HG02970 (cell line): Measurements from ENCODE around the gene IGFALS.

ENCODE experiments used
- ATAC-seq: cut with Tn5 transposase; IDR thresholded peaks from one replicate; pipeline ENCODE4 v1.9.1; 2021; ENCODE audit warnings: mild to moderate bottlenecking, moderate library complexity, moderate number of reproducible peaks; ENCODE audit not compliant: unreplicated experiment, low FRiP score

IGFALS gene

DNA sequence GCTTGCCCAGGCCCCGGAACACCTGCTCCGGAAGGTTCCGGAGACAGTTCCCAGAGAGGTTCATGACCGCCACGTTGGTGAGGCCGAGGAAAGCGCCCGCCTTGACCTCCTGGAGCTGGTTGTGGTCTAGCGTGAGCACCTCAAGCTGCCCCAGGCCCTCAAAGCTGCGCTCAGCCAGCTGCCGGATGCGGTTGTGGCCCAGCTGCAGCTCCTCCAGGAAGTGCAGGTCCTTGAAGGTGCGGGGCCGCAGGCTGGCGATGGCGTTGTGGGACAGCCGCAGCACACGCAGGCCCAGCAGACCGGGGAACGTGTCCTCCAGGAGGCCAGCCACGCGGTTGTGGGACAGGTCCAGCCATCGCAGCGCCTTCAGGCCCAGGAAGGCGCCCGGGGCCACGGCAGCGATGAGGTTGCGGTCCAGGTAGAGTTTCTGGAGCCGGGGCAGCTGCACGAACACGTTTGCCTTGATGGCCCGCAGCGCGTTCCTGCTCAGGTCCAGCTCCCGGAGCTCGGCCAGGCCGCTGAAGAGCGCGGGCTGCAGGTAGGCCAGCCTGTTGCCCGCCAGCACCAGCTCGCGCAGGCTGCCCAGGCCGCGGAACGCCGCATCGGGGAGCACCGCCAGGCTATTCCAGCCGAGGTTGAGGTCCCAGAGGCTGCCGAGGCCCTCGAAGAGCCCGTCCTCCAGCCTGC is 2.1 kb downstream of the IGFALS start:
- no peak for ATAC-seq

DNA sequence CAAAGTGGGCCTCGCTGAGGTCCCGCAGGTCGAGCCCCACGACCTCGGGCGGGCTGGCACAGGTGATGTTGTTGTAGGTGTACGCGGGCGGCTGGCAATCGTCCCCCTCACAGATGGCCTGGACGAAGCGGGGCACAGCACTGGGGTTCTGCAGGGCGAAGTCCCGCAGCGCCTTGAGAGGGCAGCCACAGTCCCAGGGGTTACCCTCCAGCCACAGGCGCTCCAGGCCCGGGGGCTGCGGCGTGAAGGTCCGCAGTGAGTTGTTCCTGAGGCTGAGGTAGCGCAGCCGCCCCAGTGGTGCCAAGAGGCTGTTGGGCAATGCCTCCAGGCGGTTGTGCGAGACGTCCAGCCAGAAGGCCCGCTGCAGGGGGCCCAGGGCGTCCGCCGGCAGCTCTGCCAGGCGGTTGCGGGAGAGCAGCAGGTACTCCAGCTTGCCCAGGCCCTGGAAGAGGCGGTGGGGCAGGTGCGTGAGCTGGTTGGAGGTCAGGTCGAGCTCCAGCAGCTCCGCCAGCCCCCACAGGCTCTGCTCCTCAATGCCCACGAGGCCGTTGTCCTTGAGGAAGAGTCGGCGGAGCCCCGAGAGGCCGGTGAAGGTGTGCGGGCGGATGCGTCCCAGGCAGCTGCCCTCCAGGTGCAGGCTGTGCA is 2.8 kb downstream of the IGFALS start:
- ATAC-seq = no peak

DNA sequence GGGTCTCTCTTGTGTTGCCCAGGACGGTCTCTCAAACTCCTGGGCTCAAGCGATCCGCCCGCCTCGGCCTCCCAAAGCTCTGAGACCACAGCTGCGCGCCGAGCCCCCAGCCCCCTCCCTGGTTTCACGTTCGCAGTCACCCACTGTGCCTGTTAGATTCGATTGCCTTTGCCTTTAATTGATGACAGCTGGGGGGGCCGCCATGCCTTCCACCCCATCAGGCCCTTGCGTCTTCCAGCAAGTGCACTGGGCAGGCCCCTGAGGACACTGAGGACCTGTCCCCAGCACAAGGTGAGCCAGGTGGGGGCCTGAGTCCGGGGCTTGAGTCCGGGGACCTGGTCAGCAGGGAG is 3.3 kb downstream of the IGFALS start:
- no peak for ATAC-seq

DNA sequence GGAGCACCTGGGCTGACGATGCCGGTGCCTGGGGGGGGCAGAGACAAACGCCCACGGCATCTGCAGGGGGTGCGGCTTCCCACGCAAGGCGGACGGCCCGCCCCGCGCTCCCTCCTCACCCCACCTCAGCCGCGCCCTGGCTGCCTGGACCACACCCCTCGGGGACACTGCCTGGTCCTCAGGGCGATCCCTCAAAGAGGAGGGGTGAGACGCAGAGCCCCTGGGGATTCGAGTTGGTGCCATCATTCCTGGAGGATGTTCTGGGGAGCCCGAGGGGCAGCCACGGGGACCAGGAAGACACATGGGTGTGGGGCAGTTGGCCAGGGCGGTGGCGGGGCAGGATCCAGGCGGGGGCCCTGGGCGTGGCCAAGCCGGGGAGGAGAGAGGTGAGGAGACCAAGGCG is 3.9 kb downstream of the IGFALS start:
- no peak for ATAC-seq

DNA sequence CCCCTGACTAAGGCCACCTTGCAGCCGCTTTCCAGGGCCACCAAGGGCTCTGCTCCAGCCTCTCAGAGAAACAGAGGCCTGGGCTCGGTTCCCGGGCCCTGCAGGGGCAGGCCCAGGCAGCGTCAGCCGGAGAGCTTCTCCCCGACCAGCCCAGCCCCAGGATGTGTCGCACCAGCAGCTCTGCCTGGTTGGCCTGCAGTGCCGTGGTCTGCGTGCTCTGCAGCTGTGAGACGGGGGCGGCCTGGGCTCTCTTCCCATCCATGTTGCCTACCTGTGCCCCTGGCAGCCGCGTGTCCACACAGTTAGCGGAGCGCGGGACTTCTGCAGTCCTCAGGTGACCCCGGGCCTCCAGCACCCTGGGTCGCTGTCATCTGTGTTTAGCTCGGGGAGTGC is 4.8 kb downstream of the IGFALS start:
- ATAC-seq = no peak

DNA sequence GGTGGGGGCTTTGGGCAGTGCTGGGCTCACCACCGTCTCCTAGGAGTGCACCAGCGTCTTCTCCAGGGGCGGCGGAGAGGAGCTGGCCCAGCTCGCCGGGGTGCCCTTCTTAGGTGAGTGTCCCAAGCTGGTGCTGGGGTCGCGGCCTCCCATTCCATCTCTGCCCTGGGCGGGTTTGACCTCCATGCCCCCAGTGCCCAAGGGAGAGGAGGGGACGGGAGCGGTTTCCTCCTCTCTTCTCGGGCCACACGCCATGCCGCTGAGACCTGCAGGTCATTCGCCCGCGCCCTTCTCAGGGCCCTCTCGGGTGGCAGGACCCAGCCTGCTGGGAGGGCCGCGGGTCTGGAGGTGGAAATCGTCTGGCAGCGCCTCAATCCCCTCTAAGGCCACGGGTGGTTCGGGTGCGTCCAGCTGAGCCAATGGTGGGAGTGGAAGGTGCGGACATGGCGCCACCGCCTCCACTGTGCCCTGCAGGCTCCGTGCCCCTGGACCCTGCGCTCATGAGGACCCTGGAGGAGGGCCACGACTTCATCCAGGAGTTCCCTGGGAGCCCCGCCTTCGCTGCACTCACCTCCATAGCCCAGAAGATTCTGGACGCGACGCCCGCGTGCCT is 5.3 kb downstream of the IGFALS start:
- no peak for ATAC-seq

DNA sequence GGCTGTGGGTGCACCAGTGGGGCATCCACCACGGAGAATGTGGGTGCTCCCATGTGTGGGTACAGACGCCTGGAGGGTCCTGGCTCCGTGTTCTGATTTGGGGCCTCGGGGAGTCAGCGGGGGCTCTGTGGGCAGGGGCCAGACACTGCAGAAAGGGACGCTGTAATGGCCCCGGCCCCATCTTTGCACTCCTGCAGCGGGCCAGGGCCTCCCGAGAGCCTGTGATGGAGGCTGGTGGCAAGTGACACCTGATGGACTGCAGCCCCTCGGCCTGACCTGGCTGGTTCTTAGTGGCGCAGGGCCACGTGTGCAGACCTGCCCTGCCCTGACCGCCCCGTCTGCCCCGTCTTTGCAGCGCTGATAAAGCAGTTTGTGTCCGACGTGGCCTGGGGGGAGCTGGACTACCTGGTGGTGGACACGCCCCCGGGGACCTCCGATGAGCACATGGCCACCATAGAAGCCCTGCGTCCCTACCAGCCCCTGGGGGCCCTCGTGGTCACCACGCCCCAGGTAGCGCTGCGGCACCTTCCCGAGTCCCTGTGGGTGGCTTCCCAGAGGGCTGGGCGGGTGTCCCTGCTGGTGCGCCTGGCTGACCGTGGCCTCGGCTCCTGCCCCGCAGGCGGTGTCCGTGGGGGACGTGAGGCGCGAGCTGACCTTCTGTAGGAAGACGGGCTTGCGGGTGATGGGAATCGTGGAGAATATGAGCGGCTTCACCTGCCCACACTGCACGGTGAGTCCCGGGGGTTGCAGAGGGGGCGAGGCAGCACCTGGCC is 6.0 kb downstream of the IGFALS start:
- no peak for ATAC-seq

DNA sequence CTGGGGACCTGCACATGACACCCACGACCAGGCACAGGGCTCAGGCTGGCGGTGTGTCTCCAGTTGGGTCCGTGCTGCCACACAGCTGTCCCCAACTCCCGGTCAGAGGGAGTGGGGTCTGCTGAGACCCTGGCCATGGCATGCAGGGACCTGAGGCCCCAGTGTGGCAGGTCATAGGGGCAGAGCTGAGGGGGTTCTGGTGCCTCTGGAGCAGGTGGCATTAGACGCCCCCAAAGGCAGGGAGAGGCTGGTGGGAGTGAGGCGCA is 6.5 kb downstream of the IGFALS start:
- no peak for ATAC-seq

DNA sequence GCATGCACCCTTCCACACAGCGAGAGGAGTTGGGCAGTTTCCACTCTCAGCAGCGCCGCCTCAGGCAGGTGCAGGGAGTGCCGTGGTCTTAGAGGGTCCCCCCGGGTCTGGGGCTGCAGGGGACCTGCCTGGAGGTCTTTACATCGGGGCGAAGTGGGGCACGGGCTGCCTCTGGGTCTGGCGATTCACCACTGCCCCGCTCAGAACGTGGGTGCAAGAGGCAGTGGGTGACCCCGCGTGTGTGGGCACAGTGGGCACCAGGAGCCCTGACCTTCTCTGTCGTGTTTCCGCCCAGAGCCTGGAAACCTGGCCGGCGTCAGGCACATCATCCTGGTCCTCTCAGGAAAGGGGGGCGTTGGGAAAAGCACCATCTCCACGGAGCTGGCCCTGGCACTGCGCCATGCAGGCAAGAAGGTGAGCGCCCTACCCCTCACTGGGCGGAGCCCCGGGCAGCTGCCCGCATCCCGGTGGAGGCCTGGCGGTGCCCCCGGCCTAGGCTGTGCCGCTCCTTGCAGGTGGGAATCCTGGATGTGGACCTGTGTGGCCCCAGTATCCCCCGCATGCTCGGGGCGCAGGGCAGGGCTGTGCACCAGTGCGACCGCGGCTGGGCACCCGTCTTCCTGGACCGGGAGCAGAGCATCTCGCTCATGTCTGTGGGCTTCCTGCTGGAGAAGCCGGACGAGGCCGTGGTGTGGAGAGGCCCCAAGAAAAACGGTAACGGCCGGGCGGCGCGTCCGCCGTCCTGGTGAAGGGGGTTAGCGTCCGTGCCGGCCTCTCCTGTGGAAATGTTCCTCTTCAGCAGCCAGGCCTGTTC is 7.1 kb downstream of the IGFALS start:
- no peak for ATAC-seq

DNA sequence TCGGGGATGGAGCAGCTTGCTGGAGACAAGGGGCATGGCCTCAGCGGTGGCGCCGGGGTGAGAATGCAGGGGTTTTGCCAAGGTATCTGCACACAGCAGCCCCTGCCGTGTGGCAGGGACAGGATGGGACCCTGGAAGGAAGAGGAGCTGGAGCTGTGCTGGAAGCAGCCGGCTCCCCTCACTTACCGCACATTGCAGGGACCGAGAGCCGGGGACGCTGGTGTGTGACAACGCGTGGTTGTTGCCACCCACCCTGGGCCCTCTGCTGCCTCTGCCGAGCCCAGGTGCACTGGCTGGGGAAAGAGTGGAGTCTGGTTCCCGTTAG is 7.7 kb downstream of the IGFALS start:
- ATAC-seq = no peak

DNA sequence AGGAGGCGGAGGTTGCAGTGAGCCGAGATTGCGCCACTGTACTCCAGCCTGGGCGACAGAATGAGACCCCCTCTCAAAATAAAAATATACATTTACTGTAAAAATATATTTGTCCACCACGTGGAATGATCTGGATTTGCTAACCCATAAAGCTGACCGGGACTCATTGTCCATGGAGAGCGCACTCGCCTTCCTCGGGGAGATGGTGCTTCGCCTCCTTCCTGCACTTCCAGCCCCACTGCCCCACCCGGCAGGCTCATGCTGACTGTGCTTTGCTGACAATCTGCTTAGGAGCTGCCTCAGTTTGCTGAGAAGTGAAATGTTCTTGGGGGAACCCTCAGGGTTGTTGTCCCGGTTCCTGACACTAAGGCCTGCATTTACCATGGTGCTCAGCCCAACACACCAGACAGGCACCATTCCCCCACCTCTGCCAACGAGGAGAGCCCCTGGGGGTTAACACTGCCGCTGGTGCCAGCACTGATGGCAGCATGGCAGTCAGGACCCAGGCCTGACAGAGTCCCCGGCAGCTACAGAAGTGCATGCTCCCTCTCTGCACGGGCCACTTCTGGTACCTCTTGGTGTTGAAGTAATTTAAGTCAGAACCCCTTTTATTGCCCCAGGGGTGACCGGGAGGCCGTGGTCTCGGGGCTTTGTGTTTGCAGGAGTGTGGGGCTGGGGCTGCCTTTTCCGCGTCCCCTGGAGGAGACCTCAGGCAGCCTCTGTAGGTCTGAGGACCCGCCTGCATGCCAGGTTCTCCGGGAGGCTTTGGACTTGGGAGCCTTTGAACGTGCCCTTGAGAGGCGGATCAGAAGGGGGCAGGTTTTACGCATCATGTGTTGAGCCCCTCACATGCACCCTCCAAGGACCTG is 8.3 kb downstream of the IGFALS start:
- ATAC-seq = no peak

DNA sequence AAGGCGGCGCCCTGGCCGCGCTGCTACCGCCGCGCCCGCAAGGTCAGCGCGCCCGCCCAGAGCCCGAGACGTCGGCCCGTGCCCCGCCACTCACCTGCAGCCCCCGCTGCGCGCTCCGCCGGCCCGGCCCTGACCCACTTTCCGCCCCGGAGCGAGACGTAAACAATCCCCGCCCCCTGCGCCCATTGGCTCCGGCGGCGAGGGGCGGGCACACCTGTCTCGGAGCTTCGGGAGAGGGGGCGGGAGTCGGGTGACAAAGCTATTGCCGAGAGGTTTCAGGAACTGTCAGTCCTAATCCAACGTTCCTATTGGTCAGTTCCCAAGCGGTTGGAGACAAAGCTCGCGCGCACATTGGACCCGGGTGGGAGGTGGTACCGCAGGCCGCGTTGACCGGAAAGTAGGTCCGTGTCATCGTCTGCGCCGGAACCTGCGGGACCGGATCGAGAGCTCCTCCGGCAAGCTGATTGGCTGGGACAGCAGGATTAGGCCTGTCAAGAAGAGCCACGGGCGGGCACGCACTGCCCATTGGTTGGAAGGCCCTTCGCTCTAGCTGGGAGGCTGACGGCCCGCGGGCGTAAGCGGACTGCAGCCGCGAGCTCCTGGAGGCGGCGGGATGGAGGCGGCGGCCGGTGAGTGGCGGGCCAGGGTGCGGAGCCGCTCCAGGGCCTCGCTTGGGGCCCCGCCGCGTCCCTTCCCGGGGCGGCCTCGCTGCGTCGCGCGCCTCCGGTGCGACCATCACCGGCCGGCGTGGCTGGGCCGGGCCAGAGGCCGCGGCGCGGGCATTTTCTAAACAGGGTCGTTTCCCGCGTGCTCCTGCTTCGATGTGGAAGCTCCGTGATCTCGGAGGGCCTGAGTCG is 10.9 kb downstream of the IGFALS start, which contains the start of the genes NUBP2 and SPSB3:
Gene NUBP2 (plus strand): TSS at position 553 of the 857 bp plus-strand sequence. CDS start 61 bp downstream, at position 614.
Gene SPSB3 (minus strand): TSS at position 164 of the 857 bp plus-strand sequence. CDS start 1,088 bp downstream, outside the sequence.
- ATAC-seq = peak; percentile 83

DNA sequence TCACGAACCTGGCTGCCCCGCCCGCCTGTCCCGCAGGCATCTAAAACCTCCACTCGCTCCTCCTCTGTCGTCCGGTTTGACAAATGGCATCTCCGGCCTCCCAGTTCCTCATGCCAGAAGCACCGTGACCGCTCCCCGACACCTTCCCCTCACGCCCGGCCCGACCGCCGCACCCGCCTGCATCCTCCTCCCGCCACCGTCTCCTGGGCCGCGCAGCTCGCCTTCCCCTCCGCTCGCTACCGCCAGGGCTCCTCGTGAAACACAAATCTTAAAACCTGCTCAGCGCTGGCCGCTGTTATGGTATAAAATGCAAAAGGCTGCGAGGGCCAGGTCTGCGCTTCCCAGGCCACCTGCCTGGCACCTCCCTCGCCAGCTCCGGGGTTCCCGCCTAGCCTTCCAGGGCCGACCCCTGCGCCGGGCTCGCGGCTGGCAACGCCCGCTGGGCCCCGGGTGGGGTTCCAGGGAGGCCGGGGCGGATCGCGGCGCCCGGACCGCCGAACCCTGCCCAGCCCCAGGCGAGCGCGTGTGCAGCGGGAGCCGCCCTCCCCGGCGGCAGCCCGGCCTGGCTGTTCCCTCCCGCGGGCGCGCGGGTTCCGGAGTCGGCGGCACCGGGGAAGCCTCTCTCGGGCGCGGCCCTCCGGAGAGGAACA is 11.6 kb downstream of the IGFALS start:
- ATAC-seq = peak; percentile 1

DNA sequence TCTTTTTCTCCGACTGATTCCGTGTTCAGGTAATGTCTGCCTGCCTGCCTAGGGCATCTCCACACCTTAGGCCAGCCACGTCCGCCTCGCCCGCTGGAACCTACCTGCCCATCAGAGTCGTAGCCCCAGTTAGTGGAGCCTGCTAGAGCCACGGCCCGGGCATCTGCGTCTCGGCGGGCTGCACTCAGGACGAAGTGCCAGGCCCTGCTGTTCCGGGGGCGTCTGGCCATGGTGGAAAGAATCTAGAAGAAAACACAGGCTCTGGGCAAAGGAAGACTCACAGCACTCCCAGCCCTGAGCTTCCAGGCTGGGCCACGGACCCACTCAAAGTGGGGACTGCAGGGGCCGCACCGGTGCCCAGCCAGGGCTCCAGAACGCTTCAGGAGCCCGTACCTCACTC is 12.3 kb downstream of the IGFALS start:
- ATAC-seq = no peak

DNA sequence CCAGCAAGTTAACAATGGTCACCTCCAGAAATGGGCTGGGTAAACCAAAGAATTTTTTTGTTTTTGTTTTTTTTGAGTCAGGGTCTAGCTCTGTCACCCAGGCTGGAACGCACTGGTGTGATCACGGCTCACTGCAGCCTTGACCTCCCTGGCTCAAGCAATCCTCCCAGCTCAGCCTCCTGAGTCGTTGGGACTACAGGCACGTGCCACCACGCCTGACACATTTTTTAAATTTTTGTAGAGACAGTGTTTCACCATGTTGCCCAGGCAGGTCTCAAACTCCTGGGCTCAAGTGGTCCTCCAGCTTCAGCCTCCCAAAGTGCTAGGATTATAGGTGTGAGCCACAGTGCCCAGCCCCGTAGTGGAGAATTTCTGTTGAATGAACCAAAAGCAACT is 12.8 kb downstream of the IGFALS start:
- no peak for ATAC-seq

DNA sequence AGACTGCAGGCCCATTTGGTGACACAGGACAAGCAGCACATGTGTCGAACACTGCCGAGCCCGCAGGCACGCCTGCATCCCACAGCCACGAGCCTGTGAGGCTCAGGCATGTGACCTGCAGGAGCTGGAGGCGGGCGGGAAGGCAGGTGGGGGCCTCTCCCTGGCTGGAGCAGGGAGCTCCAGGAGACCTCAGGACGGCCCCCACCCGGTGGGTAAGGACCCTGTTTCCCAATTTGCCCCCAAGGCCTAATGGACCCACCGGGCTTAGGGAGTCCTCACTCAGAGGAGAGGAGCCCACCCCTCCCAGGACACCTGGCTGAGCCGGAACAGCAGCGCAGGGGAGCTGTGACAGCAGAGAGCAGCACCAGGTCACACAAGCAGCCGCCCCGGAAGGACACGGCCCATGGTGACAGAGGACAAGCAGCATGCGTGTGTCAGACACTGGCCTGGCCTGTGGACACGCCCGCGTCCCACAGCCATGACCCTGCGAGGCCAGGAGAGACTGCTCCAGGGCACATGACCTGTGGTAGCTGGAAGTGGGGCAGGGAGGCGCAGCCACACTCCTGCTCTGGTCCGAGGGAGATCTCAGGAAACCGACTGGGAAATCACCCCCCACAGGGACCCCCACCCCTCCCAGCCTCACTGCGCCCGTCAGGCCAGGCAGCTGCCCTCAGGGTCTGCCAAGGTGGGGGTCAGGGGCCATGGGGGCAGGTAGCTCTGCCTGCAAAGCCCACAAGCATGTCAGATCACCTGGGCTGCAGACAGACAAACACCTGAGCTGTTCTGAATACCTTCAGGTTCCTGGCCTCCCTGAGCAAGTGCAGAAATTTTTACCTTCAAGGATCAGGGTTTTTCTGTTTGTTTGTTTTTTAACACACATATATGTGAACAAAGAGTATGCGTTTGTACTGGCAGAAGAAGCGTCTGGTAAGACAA is 13.5 kb downstream of the IGFALS start:
- ATAC-seq = no peak

DNA sequence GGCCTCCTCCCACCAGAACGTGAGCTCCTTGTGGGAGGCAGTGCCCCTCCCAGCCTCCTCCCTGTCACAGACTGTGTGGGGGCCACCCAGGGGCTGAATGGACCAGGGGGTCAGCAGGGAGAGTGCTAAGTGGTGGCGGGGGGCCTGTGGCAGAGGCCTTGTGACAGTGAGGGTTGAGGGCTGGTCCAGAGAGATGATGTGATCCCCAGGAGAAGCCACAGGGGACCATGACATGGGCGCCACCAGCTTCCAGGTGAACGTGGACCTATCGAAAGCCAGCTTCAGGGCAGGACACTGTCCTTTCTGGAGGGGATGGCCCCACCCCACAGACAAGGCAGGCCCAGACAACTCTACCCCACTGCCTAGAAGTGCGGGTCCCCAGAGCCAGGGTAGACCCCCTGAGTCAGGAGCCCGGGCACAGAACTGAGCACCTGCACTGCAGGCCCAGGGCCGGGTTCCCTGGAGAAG is 14.2 kb downstream of the IGFALS start:
- no peak for ATAC-seq
